Endothelial cell of umbilical vein (primary cell): ENCODE data around the gene UBB. TPM values are rescaled to one million over a fixed set of nuclear protein-coding genes. Genes with fewer than 3 reads are reported as not detected.
"Not testable (repeated sequence)": the region's sequence is repeated elsewhere in the genome, so short reads cannot be mapped to it uniquely, and the experiment has no call there.

Experiments used
- BruUV-seq: library from RNA; stranded (reverse); fragments of 400-500 nt; replicated peaks from 2 replicates; lab custom pipeline; 2021; lab: Mats Ljungman, UMichigan
- CTCF ChIA-PET: fragments of 300-600, 350-600 bp; sonication (Branson Sonifier 250); formaldehyde crosslinking; loops from one replicate; lab custom pipeline; 2021; ENCODE audit warnings: antibody characterized with exemption, inconsistent platforms; lab: Charles Lee
- POLR2A ChIA-PET: fragments of 300-600, 350-600 bp; sonication (Branson Sonifier 250); formaldehyde crosslinking; loops from one replicate; lab custom pipeline; 2021; ENCODE audit warnings: antibody characterized with exemption, inconsistent platforms; lab: Charles Lee
- DNase-seq: peaks from one replicate; pipeline ENCODE4 v3.0.0-alpha.2; 2011; ENCODE audit warnings: low read depth, low spot score
- FAIRE-seq: peaks from 2 replicates; lab custom pipeline; 2011; peaks lifted over from hg19 to GRCh38; lab: Jason Lieb, UNC
- H2AFZ ChIP-seq: 2 replicates; pipeline ENCODE4 v1.6.0; 2012; ENCODE audit warnings: low read depth, low read length, control low read depth, inconsistent platforms
- H3K27ac ChIP-seq: 2 replicates; pipeline ENCODE4 v1.5.1; 2011; ENCODE audit warnings: low read depth, mild to moderate bottlenecking, control low read depth, low read length, moderate library complexity; ENCODE audit not compliant: insufficient read depth
- H3K27me3 ChIP-seq, 2 experiments: 2 replicates each; pipeline versions ENCODE4 v1.6.0 to v1.6.1; 2011; ENCODE audit warnings: low read length in 2 of 2, mixed read lengths in 1 of 2; ENCODE audit not compliant: control insufficient read depth in 2 of 2, insufficient read depth in 2 of 2
- H3K36me3 ChIP-seq, 2 experiments: 2 replicates in 1 of 2; 3 replicates in 1 of 2; pipeline ENCODE4 v1.5.1; 2011; ENCODE audit warnings: low read length in 2 of 2, mild to moderate bottlenecking in 1 of 2, moderate library complexity in 1 of 2; ENCODE audit not compliant: control insufficient read depth in 2 of 2, insufficient read depth in 2 of 2; ENCODE audit errors: extremely low read depth in 1 of 2
- H3K4me1 ChIP-seq: 3 replicates; pipeline ENCODE4 v1.5.1; 2011; ENCODE audit warnings: mild to moderate bottlenecking, low read length; ENCODE audit not compliant: control insufficient read depth, insufficient read depth; ENCODE audit errors: extremely low read depth
- H3K4me2 ChIP-seq: 2 replicates; pipeline ENCODE4 v1.6.1; 2011; ENCODE audit warnings: low read length, control low read depth, mixed read lengths; ENCODE audit not compliant: insufficient read depth
- H3K4me3 ChIP-seq, 3 experiments: fragments of 200-600 bp in 1 of 3; sonication (generic), shearing (Covaris generic) in 1 of 3; replicated peaks in 1 of 3; 2 replicates each; pipeline ENCODE4 v1.5.1; 2011 to 2016; ENCODE audit warnings: control low read depth in 3 of 3, low read length in 3 of 3, mild to moderate bottlenecking in 2 of 3, inconsistent platforms in 1 of 3, low read depth in 1 of 3, moderate library complexity in 1 of 3; ENCODE audit not compliant: insufficient read depth in 1 of 3
- H3K79me2 ChIP-seq: 2 replicates; pipeline ENCODE4 v1.6.0; 2012; ENCODE audit warnings: low read length, inconsistent platforms; ENCODE audit not compliant: control insufficient read depth, insufficient read depth
- H3K9ac ChIP-seq: replicated peaks from 2 replicates; pipeline ENCODE3; 2011; ENCODE audit warnings: low read length, control low read depth; ENCODE audit not compliant: insufficient read depth; ENCODE audit errors: extremely low read depth
- H3K9me1 ChIP-seq: replicated peaks from 3 replicates; pipeline ENCODE4 v1.6.0; 2011; ENCODE audit warnings: mild to moderate bottlenecking, low read length; ENCODE audit not compliant: control insufficient read depth, insufficient read depth; ENCODE audit errors: extremely low read depth
- H3K9me3 ChIP-seq: replicated peaks from 2 replicates; pipeline ENCODE4 v1.5.1; 2012; ENCODE audit warnings: low read length, inconsistent platforms; ENCODE audit not compliant: control insufficient read depth, insufficient read depth
- H4K20me1 ChIP-seq: replicated peaks from 2 replicates; pipeline ENCODE3; 2011; ENCODE audit warnings: mild to moderate bottlenecking, low read length; ENCODE audit not compliant: control insufficient read depth, insufficient read depth; ENCODE audit errors: extremely low read depth
- EZH2 ChIP-seq: IDR thresholded peaks from 2 replicates; pipeline ENCODE4 v1.6.1; 2012; ENCODE audit warnings: borderline replicate concordance, low read depth, mild to moderate bottlenecking, moderate library complexity, low read length, inconsistent platforms; ENCODE audit not compliant: severe bottlenecking
- GATA2 ChIP-seq: IDR thresholded peaks from 2 replicates; pipeline ENCODE4 v1.7.0; 2011; ENCODE audit warnings: low read depth, mild to moderate bottlenecking, moderate library complexity, mixed read lengths, low read length; ENCODE audit not compliant: insufficient read length, insufficient read depth
- JUN ChIP-seq: IDR thresholded peaks from 2 replicates; pipeline ENCODE4 v1.6.1; 2011; ENCODE audit warnings: borderline replicate concordance, low read depth; ENCODE audit not compliant: insufficient read length, insufficient read depth
- MYC ChIP-seq: IDR thresholded peaks from one replicate; pipeline ENCODE4 v1.6.1; 2011; ENCODE audit warnings: mild to moderate bottlenecking, low read depth, low read length
- POLR2AphosphoS5 ChIP-seq: IDR thresholded peaks from 2 replicates; pipeline ENCODE4 v1.6.1; 2012; ENCODE audit warnings: low read depth, mild to moderate bottlenecking, control low read depth, low read length, moderate library complexity; ENCODE audit not compliant: insufficient read depth
- dilution Hi-C: fragments of 300-500 bp; cut with MboI; formaldehyde crosslinking; loops from one replicate; pipeline ENCODE4 v1.15.0; 2019; ENCODE audit warnings: low sequenced_read_pairs; ENCODE audit not compliant: extremely low pct_ligation_motif_present
- intact Hi-C: fragments of 100-400 bp; cut with micrococcal nuclease; formaldehyde crosslinking; loops from one replicate; pipeline ENCODE4 v1.10.0; 2022
- polyA plus RNA-seq, 4 experiments: library from polyadenylated mRNA; depleted of rRNA in 3 of 4; stranded (reverse) in 3 of 4; unstranded in 1 of 4; fragments of >200 nt; gene quantifications; 2 replicates each; pipeline versions ENCODE4 v1.2.1 to v1.2.3, GENCODE V29; 2011 to 2012; ENCODE audit warnings: missing spikeins in 1 of 4
- total RNA-seq: library from RNA; stranded (reverse); gene quantifications from 2 replicates; pipeline ENCODE4 v1.2.3, GENCODE V29; 2021

UBB gene
- total and polyA plus RNA-seq, 2 donors (not counting 3 experiments of a cell fraction or from before 2014, with no cell fraction given) = 1,294 to 1,683 TPM

DNA sequence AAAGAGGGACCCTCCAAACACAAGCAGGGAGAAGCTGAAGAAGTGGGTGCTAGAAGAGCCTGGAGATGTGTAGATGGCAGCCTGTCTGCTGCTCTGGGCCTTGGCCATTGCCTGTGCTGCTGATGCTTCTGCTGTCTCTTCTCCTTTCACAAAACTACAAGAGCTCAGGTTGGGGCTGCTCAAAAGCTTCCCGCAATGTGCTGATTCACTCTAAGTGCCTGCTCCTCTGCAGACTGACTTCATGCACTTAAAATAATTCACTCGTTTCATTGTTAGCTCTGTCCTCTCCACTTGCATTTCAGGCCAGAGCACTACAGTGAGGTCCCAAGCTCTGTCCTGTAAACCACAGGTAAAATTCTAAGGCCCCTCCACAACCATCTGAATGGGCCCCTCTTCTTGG is 15.8 kb downstream of the UBB start:
- H3K79me2 ChIP-seq, H3K27ac ChIP-seq, H3K4me1 ChIP-seq, intact Hi-C loops, H3K9me1 ChIP-seq, BruUV-seq, H3K9me3 ChIP-seq, H4K20me1 ChIP-seq, H2AFZ ChIP-seq, DNase-seq, dilution Hi-C loops, H3K36me3 ChIP-seq, H3K27me3 ChIP-seq, H3K9ac ChIP-seq, H3K4me2 ChIP-seq, H3K4me3 ChIP-seq, CTCF ChIA-PET: not testable (repeated sequence)
- POLR2A ChIA-PET = interaction anchor here (1.1 kb wide), 1 partner anchor 16 kb away, joined by 3 read pairs; the partner anchor contains the start of gene UBB
- FAIRE-seq = peak; percentile 59

DNA sequence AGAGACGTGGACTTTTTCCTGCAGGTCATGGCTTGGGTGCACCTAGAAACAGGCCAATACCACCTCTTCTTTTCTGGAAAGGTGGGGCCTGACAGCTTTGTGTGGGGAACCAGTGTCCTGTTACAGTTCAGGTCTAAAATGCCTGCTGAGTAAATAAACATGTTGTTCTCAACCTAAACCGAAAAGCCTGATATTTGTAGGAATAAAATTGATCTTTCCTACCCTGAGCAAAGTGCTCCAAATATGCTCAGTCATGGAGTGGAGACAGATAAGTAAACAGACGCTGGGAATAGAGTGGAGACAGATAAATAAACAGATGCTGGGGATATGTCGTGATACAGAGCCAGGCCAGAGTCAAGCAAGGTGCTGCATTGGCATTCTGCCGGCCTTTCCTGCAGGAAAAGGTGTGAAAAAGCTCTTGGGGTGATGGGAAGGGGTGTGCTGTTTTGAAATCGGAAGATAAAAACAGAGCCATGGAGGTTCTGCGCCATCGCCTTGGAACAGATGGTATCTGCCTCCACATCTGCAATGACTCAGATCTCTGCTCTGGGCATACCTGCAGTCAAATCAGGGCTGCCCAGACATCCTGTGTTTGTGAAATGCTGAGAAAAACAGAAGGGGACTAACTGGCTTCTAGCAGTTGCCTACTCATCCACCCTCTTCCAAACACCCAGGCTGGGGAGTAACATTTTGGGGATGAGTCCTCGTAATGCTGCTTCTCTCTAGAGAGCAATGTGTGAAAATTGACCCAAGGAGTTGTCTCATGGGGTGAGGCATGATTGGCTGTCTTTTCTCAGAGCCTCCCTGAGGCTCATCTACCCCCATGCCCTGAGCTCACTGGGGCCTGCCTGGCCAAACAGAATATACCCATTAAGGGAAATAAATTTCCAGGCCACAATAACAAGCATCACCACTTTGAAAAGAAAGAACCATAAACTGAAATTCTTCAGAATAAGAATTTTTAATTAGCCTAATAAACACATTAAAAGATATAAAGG is 17.7 kb downstream of the UBB start:
- CTCF ChIA-PET = interaction anchor here (1.7 kb wide), 1 partner anchor 29 kb away, joined by 3 read pairs; no protein-coding TSS in a partner anchor
- no peak overlapping the region for H3K9ac ChIP-seq
- DNase-seq = peak; percentile 67

DNA sequence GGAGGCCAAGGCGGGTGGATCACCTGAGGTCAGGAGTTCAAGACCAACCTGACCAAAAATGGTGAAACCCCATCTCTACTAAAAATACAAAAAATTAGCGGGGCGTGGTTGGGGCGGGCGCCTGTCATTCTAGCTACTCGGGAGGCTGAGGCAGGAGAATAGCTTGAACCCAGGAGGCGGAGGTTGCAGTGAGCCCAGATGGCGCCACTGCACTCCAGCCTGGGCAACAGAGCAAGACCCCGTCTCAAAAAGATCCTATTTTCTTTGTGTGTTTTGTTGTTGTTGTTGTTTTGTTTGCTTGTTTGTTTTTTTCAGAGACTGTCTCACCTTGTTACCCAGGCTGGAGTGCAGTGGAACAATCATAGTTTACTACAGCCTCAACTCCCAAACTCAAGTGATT is 23.0 kb downstream of the UBB start:
- dilution Hi-C loops, H2AFZ ChIP-seq, POLR2A ChIA-PET, H3K9ac ChIP-seq, BruUV-seq, FAIRE-seq, H3K79me2 ChIP-seq, H3K9me3 ChIP-seq, intact Hi-C loops, H3K4me3 ChIP-seq, H3K27me3 ChIP-seq, DNase-seq, H4K20me1 ChIP-seq, H3K27ac ChIP-seq, H3K4me1 ChIP-seq, H3K36me3 ChIP-seq, H3K9me1 ChIP-seq, H3K4me2 ChIP-seq: not testable (repeated sequence)
- CTCF ChIA-PET = interaction anchor here (1.2 to 2.1 kb wide), 3 partner anchors 15 to 118 kb away, joined by 3 to 5 read pairs (median 5); no protein-coding TSS in a partner anchor

More for the DNA sequence above, 17.7 kb downstream of the UBB start:
- dilution Hi-C loops (no loop called here), intact Hi-C loops (no loop called here)
- Histone ChIP-seq H3K4me1 (peaks cover 8% of the 10 kb centered on the region), H4K20me1 (no peaks in the 10 kb centered on the region), H3K4me2 (no peak overlapping the region), H3K36me3 (no peaks in the 10 kb centered on the region), H3K4me3 (no peak overlapping the region), H3K9me1 (no peaks in the 10 kb centered on the region), H3K79me2 (no peaks in the 10 kb centered on the region), H3K9me3 (no peaks in the 10 kb centered on the region), H2AFZ (no peak overlapping the region), H3K27me3 (peaks cover 0 to 2% of the 10 kb centered on the region in 2 experiments), H3K27ac (peak overlapping the region; percentile 15)
- TF ChIP-seq GATA2 (peak; percentile 57), POLR2AphosphoS5 (no peak), JUN (peak; percentile 65), EZH2 (no peak), MYC (no peak)
- POLR2A ChIA-PET = no interaction called here
- no TSS peak for BruUV-seq
- peak; percentile 75 for FAIRE-seq
